H9 (cell line): ENCODE results near the gene IL26. TPM values are rescaled to one million over a fixed set of nuclear protein-coding genes. Genes with fewer than 3 reads are reported as not detected.

ENCODE experiments used
- DNase-seq: peaks from one replicate; pipeline ENCODE4 v3.0.0-alpha.2; 2017
- H2AFZ ChIP-seq: one replicate; pipeline ENCODE4 v1.6.1; 2013; ENCODE audit warnings: mild to moderate bottlenecking, low read length, control low read depth, moderate library complexity
- H2AK5ac ChIP-seq: 2 replicates; pipeline ENCODE4 v1.6.1; 2013; ENCODE audit warnings: low read length, control low read depth, mixed read lengths; ENCODE audit not compliant: insufficient read length
- H2BK120ac ChIP-seq: one replicate; pipeline ENCODE4 v1.6.1; 2013; ENCODE audit warnings: low read depth, mild to moderate bottlenecking, low read length, control low read depth, inconsistent platforms; ENCODE audit not compliant: poor library complexity, severe bottlenecking
- H2BK12ac ChIP-seq: 2 replicates; pipeline ENCODE4 v1.6.1; 2013; ENCODE audit warnings: low read length, control low read depth, mixed read lengths, low read depth; ENCODE audit not compliant: insufficient read length
- H2BK15ac ChIP-seq: 2 replicates; pipeline ENCODE4 v1.6.1; 2013; ENCODE audit warnings: low read depth, low read length, control low read depth
- H2BK20ac ChIP-seq: one replicate; pipeline ENCODE4 v1.6.1; 2013; ENCODE audit warnings: low read depth, mild to moderate bottlenecking, low read length, control low read depth, inconsistent platforms; ENCODE audit not compliant: poor library complexity, severe bottlenecking
- H2BK5ac ChIP-seq: 2 replicates; pipeline ENCODE4 v1.6.1; 2013; ENCODE audit warnings: low read length, control low read depth, mixed read lengths; ENCODE audit not compliant: insufficient read length
- H3K14ac ChIP-seq: 2 replicates; pipeline ENCODE4 v1.6.1; 2013; ENCODE audit warnings: low read length, control low read depth; ENCODE audit not compliant: insufficient read depth
- H3K18ac ChIP-seq: 2 replicates; pipeline ENCODE4 v1.6.1; 2013; ENCODE audit warnings: low read depth, mild to moderate bottlenecking, mixed read lengths, low read length, control low read depth; ENCODE audit not compliant: insufficient read length
- H3K23ac ChIP-seq: 2 replicates; pipeline ENCODE4 v1.6.1; 2013; ENCODE audit warnings: low read length, control low read depth, mixed read lengths, low read depth; ENCODE audit not compliant: insufficient read length
- H3K23me2 ChIP-seq: 2 replicates; pipeline ENCODE4 v1.6.1; 2013; ENCODE audit warnings: low read depth, mild to moderate bottlenecking, mixed read lengths, low read length, control low read depth; ENCODE audit not compliant: insufficient read length, poor library complexity, severe bottlenecking
- H3K27ac ChIP-seq: 2 replicates; pipeline ENCODE4 v1.5.1; 2013; ENCODE audit warnings: low read length, control low read depth, mixed read lengths, low read depth; ENCODE audit not compliant: insufficient read length
- H3K27me3 ChIP-seq: 2 replicates; pipeline ENCODE4 v1.6.1; 2013; ENCODE audit warnings: low read length, control low read depth, inconsistent platforms; ENCODE audit not compliant: insufficient read depth
- H3K4ac ChIP-seq: 2 replicates; pipeline ENCODE4 v1.6.1; 2013; ENCODE audit warnings: low read depth, mild to moderate bottlenecking, control low read depth, inconsistent platforms, low read length, moderate library complexity
- H3K4me1 ChIP-seq: 2 replicates; pipeline ENCODE4 v1.6.1; 2013; ENCODE audit warnings: low read length, control low read depth, inconsistent platforms; ENCODE audit not compliant: insufficient read depth
- H3K4me2 ChIP-seq: 2 replicates; pipeline ENCODE4 v1.6.1; 2013; ENCODE audit warnings: low read length, control low read depth, mixed read lengths; ENCODE audit not compliant: insufficient read length, insufficient read depth
- H3K56ac ChIP-seq: 2 replicates; pipeline ENCODE4 v1.6.1; 2013; ENCODE audit warnings: low read depth, mild to moderate bottlenecking, mixed read lengths, low read length, control low read depth; ENCODE audit not compliant: insufficient read length
- H3K79me1 ChIP-seq: 2 replicates; pipeline ENCODE4 v1.6.1; 2013; ENCODE audit warnings: low read depth, mild to moderate bottlenecking, moderate library complexity, low read length, control low read depth, inconsistent platforms; ENCODE audit not compliant: insufficient read depth, poor library complexity, severe bottlenecking
- H3K79me2 ChIP-seq: 2 replicates; pipeline ENCODE4 v1.6.1; 2013; ENCODE audit warnings: low read length, control low read depth, inconsistent platforms; ENCODE audit not compliant: insufficient read depth
- H3K9ac ChIP-seq: 2 replicates; pipeline ENCODE4 v1.6.1; 2013; ENCODE audit warnings: low read length, control low read depth, mixed read lengths; ENCODE audit not compliant: insufficient read length; ENCODE audit errors: extremely low read depth
- H3K9me3 ChIP-seq: one replicate; pipeline ENCODE4 v1.6.1; 2013; ENCODE audit warnings: low read depth, low read length, inconsistent platforms; ENCODE audit not compliant: control insufficient read depth
- H3T11ph ChIP-seq: one replicate; pipeline ENCODE4 v1.6.1; 2013; ENCODE audit warnings: mild to moderate bottlenecking, low read length, control low read depth, inconsistent platforms
- H4K20me1 ChIP-seq: one replicate; pipeline ENCODE4 v1.6.1; 2013; ENCODE audit not compliant: control insufficient read depth, insufficient read length, insufficient read depth
- H4K5ac ChIP-seq: 2 replicates; pipeline ENCODE4 v1.6.1; 2013; ENCODE audit warnings: low read depth, mild to moderate bottlenecking, mixed read lengths, low read length, control low read depth; ENCODE audit not compliant: insufficient read length
- H4K8ac ChIP-seq: replicated peaks from 2 replicates; pipeline ENCODE4 v1.6.1; 2013; ENCODE audit warnings: low read length, control low read depth, mixed read lengths, low read depth; ENCODE audit not compliant: insufficient read length
- H4K91ac ChIP-seq: 2 replicates; pipeline ENCODE4 v1.6.1; 2013; ENCODE audit warnings: low read depth, mild to moderate bottlenecking, moderate library complexity, mixed read lengths, low read length, control low read depth; ENCODE audit not compliant: insufficient read length
- H3K27ac Mint-ChIP-seq, 3 experiments: 2 replicates in 2 of 3; 3 replicates in 1 of 3; pipeline ENCODE4 v1.8.0; 2020 to 2021; ENCODE audit warnings: mixed read lengths in 3 of 3, mild to moderate bottlenecking in 1 of 3, moderate library complexity in 1 of 3
- H3K27me3 Mint-ChIP-seq: 2 replicates; pipeline ENCODE4 v1.8.0; 2021; ENCODE audit warnings: low read depth, mild to moderate bottlenecking, moderate library complexity, mixed read lengths
- H3K36me3 Mint-ChIP-seq, 3 experiments: 2 replicates in 2 of 3; 3 replicates in 1 of 3; pipeline ENCODE4 v1.8.0; 2020 to 2021; ENCODE audit warnings: low read depth in 3 of 3, mixed read lengths in 3 of 3; ENCODE audit not compliant: insufficient read depth in 1 of 3
- H3K4me1 Mint-ChIP-seq, 2 experiments: 2 replicates each; pipeline ENCODE4 v1.8.0; 2020; ENCODE audit warnings: mixed read lengths in 2 of 2
- H3K4me3 Mint-ChIP-seq, 2 experiments: 2 replicates in 1 of 2; 3 replicates in 1 of 2; pipeline ENCODE4 v1.8.0; 2020 to 2021; ENCODE audit warnings: mild to moderate bottlenecking in 2 of 2, mixed read lengths in 2 of 2, moderate library complexity in 1 of 2
- H3K9me3 Mint-ChIP-seq, 2 experiments: 2 replicates in 1 of 2; 3 replicates in 1 of 2; pipeline ENCODE4 v1.8.0; 2020; ENCODE audit warnings: mild to moderate bottlenecking in 2 of 2, mixed read lengths in 2 of 2, moderate library complexity in 1 of 2
- CTCF ChIP-seq: fragments of 200-600 bp; sonication (generic); conservative IDR thresholded peaks from 3 replicates; pipeline ENCODE4 v1.8.0; 2021; ENCODE audit warnings: antibody characterized with exemption, mild to moderate bottlenecking
- WGBS: extraction: QIAGEN DNeasy Blood & Tissue Kit; methylation state at CpG from one replicate; pipeline ENCODE4 v1.1.7; 2013; ENCODE audit warnings: missing lambda C conversion rate, low lambda C conversion rate, mixed read lengths; ENCODE audit not compliant: insufficient read length; ENCODE audit errors: extremely low coverage; 5-methylcytosine and 5-hydroxymethylcytosine counted together
- total RNA-seq: library from RNA; stranded (reverse); gene quantifications from 2 replicates; pipeline ENCODE4 v1.2.1, GENCODE V29; 2021

IL26 gene
- total RNA-seq, 1 experiment from 2014 or later = not detected

- Histone ChIP-seq H2BK20ac (no peak overlapping the region), H4K5ac (no peak overlapping the region), H3K27me3 (no peaks in the 10 kb centered on the region), H2AK5ac (no peak overlapping the region), H3K9me3 (no peaks in the 10 kb centered on the region), H2BK120ac (no peak overlapping the region), H4K20me1 (no peaks in the 10 kb centered on the region), H2BK12ac (no peak overlapping the region), H3K23me2 (no peaks in the 10 kb centered on the region), H3K56ac (no peak overlapping the region), H3K27ac (no peak overlapping the region), H3K9ac (no peak overlapping the region), H3K4me2 (no peak overlapping the region), H2BK15ac (no peak overlapping the region), H2BK5ac (no peak overlapping the region), H3K79me2 (no peaks in the 10 kb centered on the region), H3K18ac (no peak overlapping the region), H2AFZ (no peak overlapping the region), H3K4me1 (no peaks in the 10 kb centered on the region), H3K23ac (no peak overlapping the region), H4K8ac (no peak overlapping the region), H4K91ac (no peak overlapping the region), H3K79me1 (no peaks in the 10 kb centered on the region), H3K4ac (no peak overlapping the region), H3T11ph (no peak overlapping the region), H3K14ac (no peak overlapping the region)
- H3K4me1 Mint-ChIP-seq = peaks cover 7% of the 10 kb centered on the region in 2 experiments; a peak in 3 of 4 replicates
- no peak for DNase-seq
- H3K9me3 Mint-ChIP-seq = no peaks in the 10 kb centered on the region
- TF ChIP-seq CTCF = no peak
- no peaks in the 10 kb centered on the region for H3K27me3 Mint-ChIP-seq
- H3K27ac Mint-ChIP-seq = no peak overlapping the region
- H3K36me3 Mint-ChIP-seq = no peaks in the 10 kb centered on the region
- WGBS = no CpG with 5 or more reads among the region's 2 CpGs
- no peak overlapping the region for H3K4me3 Mint-ChIP-seq
Measured at GRCh38 chr12:68234140-68234539, 8.5 kb upstream of the IL26 start.
